OCI-LY1 (cell line): ENCODE measurements around the gene IGF2R.

Experiments used
- H2AFZ ChIP-seq: fragments of 200-600 bp; sonication (generic), shearing (Covaris generic); 2 replicates; pipeline ENCODE4 v1.6.0; 2014; ENCODE audit warnings: antibody characterized with exemption, mild to moderate bottlenecking, low read length
- H3F3A ChIP-seq: fragments of 200-600 bp; sonication (generic), shearing (Covaris generic); 2 replicates; pipeline ENCODE4 v1.6.0; 2014; ENCODE audit warnings: mild to moderate bottlenecking, antibody characterized with exemption, low read length, moderate library complexity; ENCODE audit not compliant: insufficient read depth
- H3K27ac ChIP-seq: fragments of 200-600 bp; sonication (generic); 2 replicates; pipeline ENCODE4 v1.5.1; 2014; ENCODE audit warnings: low read length, mixed run types, mild to moderate bottlenecking, low read depth; ENCODE audit not compliant: poor library complexity, severe bottlenecking
- H3K27me3 ChIP-seq: fragments of 200-600 bp; sonication (generic); 2 replicates; pipeline ENCODE4 v1.6.0; 2014; ENCODE audit warnings: antibody characterized with exemption, mild to moderate bottlenecking, low read length, moderate library complexity; ENCODE audit not compliant: insufficient read depth
- H3K36me3 ChIP-seq: fragments of 200-600 bp; sonication (generic); 2 replicates; pipeline ENCODE4 v1.6.1; 2014; ENCODE audit warnings: mild to moderate bottlenecking, antibody characterized with exemption, low read length, moderate library complexity, mixed read lengths; ENCODE audit not compliant: insufficient read depth
- H3K4me1 ChIP-seq: fragments of 200-600 bp; sonication (generic); 2 replicates; pipeline ENCODE4 v1.5.1; 2014; ENCODE audit warnings: mild to moderate bottlenecking, low read length, moderate library complexity; ENCODE audit not compliant: insufficient read depth, severe bottlenecking
- H3K4me2 ChIP-seq: fragments of 200-600 bp; sonication (generic), shearing (Covaris generic); 2 replicates; pipeline ENCODE4 v1.6.1; 2014; ENCODE audit warnings: low read length
- H3K4me3 ChIP-seq: fragments of 200-600 bp; sonication (generic); 2 replicates; pipeline ENCODE4 v1.5.1; 2014; ENCODE audit warnings: low read length, low read depth, mild to moderate bottlenecking, mixed read lengths; ENCODE audit not compliant: poor library complexity, severe bottlenecking
- H3K79me2 ChIP-seq: fragments of 200-600 bp; shearing (Covaris generic); 2 replicates; pipeline ENCODE4 v1.6.1; 2016; ENCODE audit warnings: mixed run types, low read length, mixed read lengths; ENCODE audit not compliant: insufficient read depth
- H3K9ac ChIP-seq: fragments of 200-600 bp; sonication (generic), shearing (Covaris generic); 2 replicates; pipeline ENCODE4 v1.6.1; 2014; ENCODE audit warnings: mild to moderate bottlenecking, low read length, mixed read lengths
- H3K9me2 ChIP-seq: fragments of 200-600 bp; sonication (generic), shearing (Covaris generic); 2 replicates; pipeline ENCODE4 v1.6.1; 2014; ENCODE audit warnings: low read depth, mild to moderate bottlenecking, low read length, mixed read lengths
- H3K9me3 ChIP-seq: fragments of 200-600 bp; shearing (Covaris generic); 2 replicates; pipeline ENCODE4 v1.6.1; 2014; ENCODE audit warnings: low read length, mixed read lengths
- H4K20me1 ChIP-seq: fragments of 200-600 bp; sonication (generic), shearing (Covaris generic); 2 replicates; pipeline ENCODE4 v1.6.0; 2016; ENCODE audit warnings: mild to moderate bottlenecking, low read length; ENCODE audit not compliant: insufficient read depth
- EZH2 ChIP-seq: fragments of 200-600 bp; sonication (generic), shearing (Covaris generic); IDR thresholded peaks from 2 replicates; pipeline ENCODE4 v1.8.0; 2017; ENCODE audit warnings: borderline replicate concordance, mixed run types, mild to moderate bottlenecking, antibody characterized with exemption, low read length, moderate library complexity, mixed read lengths
- TF ChIP-seq, protein P1 (sequence below): fragments of 200-600 bp; sonication (generic), shearing (Covaris generic); IDR thresholded peaks from 2 replicates; pipeline ENCODE4 v1.5.1; 2017; ENCODE audit warnings: mild to moderate bottlenecking, antibody characterized with exemption, low read length, moderate library complexity, mixed read lengths

The IGF2R gene

GRCh38 chr6:159955945-159956361, 12.9 kb upstream of the IGF2R start:
- H3K4me1 ChIP-seq: no peaks in the 10 kb centered on the region
- no peak overlapping the region for H3K9ac ChIP-seq
- no peak for TF ChIP-seq EZH2
- TF ChIP-seq, protein P1, sequence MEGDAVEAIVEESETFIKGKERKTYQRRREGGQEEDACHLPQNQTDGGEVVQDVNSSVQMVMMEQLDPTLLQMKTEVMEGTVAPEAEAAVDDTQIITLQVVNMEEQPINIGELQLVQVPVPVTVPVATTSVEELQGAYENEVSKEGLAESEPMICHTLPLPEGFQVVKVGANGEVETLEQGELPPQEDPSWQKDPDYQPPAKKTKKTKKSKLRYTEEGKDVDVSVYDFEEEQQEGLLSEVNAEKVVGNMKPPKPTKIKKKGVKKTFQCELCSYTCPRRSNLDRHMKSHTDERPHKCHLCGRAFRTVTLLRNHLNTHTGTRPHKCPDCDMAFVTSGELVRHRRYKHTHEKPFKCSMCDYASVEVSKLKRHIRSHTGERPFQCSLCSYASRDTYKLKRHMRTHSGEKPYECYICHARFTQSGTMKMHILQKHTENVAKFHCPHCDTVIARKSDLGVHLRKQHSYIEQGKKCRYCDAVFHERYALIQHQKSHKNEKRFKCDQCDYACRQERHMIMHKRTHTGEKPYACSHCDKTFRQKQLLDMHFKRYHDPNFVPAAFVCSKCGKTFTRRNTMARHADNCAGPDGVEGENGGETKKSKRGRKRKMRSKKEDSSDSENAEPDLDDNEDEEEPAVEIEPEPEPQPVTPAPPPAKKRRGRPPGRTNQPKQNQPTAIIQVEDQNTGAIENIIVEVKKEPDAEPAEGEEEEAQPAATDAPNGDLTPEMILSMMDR: no peak
- no peak overlapping the region for H2AFZ ChIP-seq
- no peak overlapping the region for H3K27ac ChIP-seq
- H3K9me3 ChIP-seq: no peaks in the 10 kb centered on the region
- no peak overlapping the region for H3K4me2 ChIP-seq
- no peaks in the 10 kb centered on the region for H3K36me3 ChIP-seq
- no peak overlapping the region for H3K4me3 ChIP-seq
- peaks cover 6% of the 10 kb centered on the region; the same call in 1 of the 2 replicates for H3K27me3 ChIP-seq
- no peaks in the 10 kb centered on the region for H4K20me1 ChIP-seq
- H3F3A ChIP-seq: no peaks in the 10 kb centered on the region
- H3K9me2 ChIP-seq: no peaks in the 10 kb centered on the region
- H3K79me2 ChIP-seq: no peaks in the 10 kb centered on the region

DNA sequence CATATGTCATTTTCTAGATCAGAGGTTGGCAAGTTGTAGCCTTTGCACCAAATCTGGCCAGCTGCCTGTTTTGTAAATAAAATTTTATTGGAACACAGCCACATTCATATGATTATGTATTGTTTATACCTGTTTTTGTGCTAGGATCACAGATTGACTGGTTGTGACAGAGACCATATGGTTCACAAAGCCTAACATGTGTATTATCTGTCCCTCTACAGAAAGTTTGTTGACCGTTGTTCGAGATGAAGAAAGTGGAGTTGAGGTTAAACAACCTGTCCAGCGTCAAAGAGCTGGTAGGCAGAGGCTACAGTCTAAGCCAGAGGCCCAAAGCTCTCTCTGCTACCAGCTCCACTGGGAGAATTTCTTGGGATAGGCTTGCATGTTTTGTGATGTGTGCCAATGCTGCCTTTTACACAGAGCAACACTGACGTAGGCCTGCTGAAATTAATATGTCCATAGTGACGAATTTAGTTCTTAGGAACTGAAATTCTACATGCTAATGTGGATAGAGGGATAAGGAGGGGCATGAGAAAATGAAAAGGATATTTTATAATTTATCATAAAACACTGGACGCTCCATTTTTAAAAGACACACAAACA, 11.7 kb upstream of the IGF2R start:
- TF ChIP-seq, protein P1: no peak
- TF ChIP-seq EZH2: no peak
- Histone ChIP-seq H3K4me3 (no peak overlapping the region), H2AFZ (no peak overlapping the region), H3K27ac (no peak overlapping the region), H3K79me2 (no peaks in the 10 kb centered on the region), H3K9ac (no peak overlapping the region), H3K4me2 (no peak overlapping the region), H3K27me3 (peaks cover 11% of the 10 kb centered on the region; the same call in 1 of the 2 replicates), H4K20me1 (no peaks in the 10 kb centered on the region), H3K4me1 (no peaks in the 10 kb centered on the region), H3K36me3 (no peaks in the 10 kb centered on the region), H3K9me3 (no peaks in the 10 kb centered on the region), H3K9me2 (no peaks in the 10 kb centered on the region), H3F3A (no peaks in the 10 kb centered on the region)

- H3K9me3 ChIP-seq: no peaks in the 10 kb centered on the region
- no peak overlapping the region for H3K27ac ChIP-seq
- no peak overlapping the region for H2AFZ ChIP-seq
- peak overlapping the region; percentile 14; the same call in 1 of the 2 replicates for H3K4me2 ChIP-seq
- no peaks in the 10 kb centered on the region for H4K20me1 ChIP-seq
- no peaks in the 10 kb centered on the region for H3K9me2 ChIP-seq
- H3F3A ChIP-seq: no peaks in the 10 kb centered on the region
- peaks cover 11% of the 10 kb centered on the region; the same call in 1 of the 2 replicates for H3K27me3 ChIP-seq
- no peaks in the 10 kb centered on the region for H3K4me1 ChIP-seq
- no peaks in the 10 kb centered on the region for H3K79me2 ChIP-seq
- TF ChIP-seq EZH2: no peak
- TF ChIP-seq, protein P1: no peak
- no peaks in the 10 kb centered on the region for H3K36me3 ChIP-seq
- no peak overlapping the region for H3K9ac ChIP-seq
- no peak overlapping the region for H3K4me3 ChIP-seq
Measured at GRCh38 chr6:159959165-159959975, 9.5 kb upstream of the IGF2R start.
